Gastrocnemius medialis (tissue), 4 donors: ENCODE results near the gene SCIN. TPM values are rescaled to one million over a fixed set of nuclear protein-coding genes. Genes with fewer than 3 reads are reported as not detected.

ENCODE experiments used
- ATAC-seq, 2 donors: fragments of 150-250 bp; one replicate each; pipeline ENCODE4 v1.9.1; 2016
- DNase-seq, 2 donors: peaks; one replicate each; pipeline ENCODE4 v3.0.0-alpha.2; 2019
- H3K27ac ChIP-seq, 4 donors: fragments of 200-600 bp; sonication (generic); 1 replicate in 1 of 4; 2 replicates in 3 of 4; pipeline ENCODE4 v1.5.1; 2016 to 2018; ENCODE audit warnings: mild to moderate bottlenecking in 2 of 4, moderate library complexity in 1 of 4
- H3K27me3 ChIP-seq, 3 donors: fragments of 200-600 bp; sonication (generic) in 2 of 3; 1 replicate in 1 of 3; 2 replicates in 2 of 3; pipeline versions ENCODE4 v1.5.1 to v1.6.0; 2016 to 2019; ENCODE audit warnings: mild to moderate bottlenecking in 1 of 3, moderate library complexity in 1 of 3
- H3K36me3 ChIP-seq, 2 donors: fragments of 200-600 bp; sonication (generic) in 1 of 2; one replicate each; pipeline ENCODE4 v1.5.1; 2017 to 2018
- H3K4me1 ChIP-seq, 2 donors: fragments of 200-600 bp; sonication (generic) in 1 of 2; one replicate each; pipeline ENCODE4 v1.5.1; 2016 to 2017; ENCODE audit warnings: mild to moderate bottlenecking in 2 of 2
- H3K4me3 ChIP-seq, 4 donors: fragments of 200-600 bp; sonication (generic) in 3 of 4; 1 replicate in 1 of 4; 2 replicates in 3 of 4; pipeline ENCODE4 v1.5.1; 2016 to 2019; ENCODE audit warnings: mild to moderate bottlenecking in 2 of 4
- H3K9me3 ChIP-seq, 3 donors: fragments of 200-600 bp; sonication (generic) in 2 of 3; 1 replicate in 1 of 3; 2 replicates in 2 of 3; pipeline ENCODE4 v1.5.1; 2016 to 2019
- POLR2A ChIP-seq, 2 donors: fragments of 450-650 bp; IDR thresholded peaks; one replicate each; pipeline ENCODE4 v1.6.1; 2017; ENCODE audit warnings: antibody characterized with exemption in 2 of 2, mild to moderate bottlenecking in 2 of 2, moderate library complexity in 2 of 2
- in situ Hi-C, 4 donors: fragments of 200-750 bp; cut with MboI; loops; one replicate each; pipeline versions ENCODE4 v1.15.0 to v1.8.0; 2017; ENCODE audit warnings: low sequenced_read_pairs in 4 of 4
- intact Hi-C: fragments of 100-400 bp; cut with DNase I; formaldehyde crosslinking; loops from one replicate; pipeline ENCODE4 v1.15.1; 2023; ENCODE audit warnings: low total_unique reads
- total RNA-seq, 4 donors: library from RNA; depleted of rRNA; stranded (reverse); fragments of >200 nt; gene quantifications; one replicate each; pipeline versions ENCODE4 v1.1.0 to v1.2.3, GENCODE V29; 2016
- TF ChIP-seq, protein P1 (sequence below), 5 experiments: fragments of 450-650 bp in 3 of 5; fragments of 200-600 bp in 2 of 5; sonication (generic) in 2 of 5; IDR thresholded peaks in 4 of 5; conservative IDR thresholded peaks in 1 of 5; 1 replicate in 4 of 5; 2 replicates in 1 of 5; pipeline ENCODE4 v1.5.1; 2016 to 2019; ENCODE audit warnings: antibody characterized with exemption in 5 of 5, mild to moderate bottlenecking in 3 of 5, moderate library complexity in 3 of 5

Gene SCIN
- total RNA-seq, 4 donors from 2014 or later = 0.09 to 2.4 (median 1.4) TPM; not detected in 1

DNA sequence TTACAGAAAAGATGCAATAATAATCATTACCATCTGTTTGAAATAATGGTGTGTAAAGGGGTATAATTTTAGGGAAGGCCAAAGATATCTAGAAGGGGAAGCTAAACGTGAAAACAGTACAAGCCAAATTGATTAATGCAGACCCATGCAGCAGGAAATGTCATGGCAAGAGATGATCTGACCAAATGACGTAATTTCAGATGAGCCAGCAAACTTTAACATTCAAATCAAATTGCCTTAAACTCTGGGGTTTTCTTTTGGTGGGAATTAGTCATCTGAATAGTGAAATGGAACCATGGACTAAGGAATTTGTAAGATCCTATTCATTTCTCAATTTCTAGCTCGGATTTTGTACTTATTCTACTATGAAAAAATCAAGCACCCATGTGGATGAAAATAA lies 21.4 kb upstream of the SCIN start:
- TF ChIP-seq, protein P1, sequence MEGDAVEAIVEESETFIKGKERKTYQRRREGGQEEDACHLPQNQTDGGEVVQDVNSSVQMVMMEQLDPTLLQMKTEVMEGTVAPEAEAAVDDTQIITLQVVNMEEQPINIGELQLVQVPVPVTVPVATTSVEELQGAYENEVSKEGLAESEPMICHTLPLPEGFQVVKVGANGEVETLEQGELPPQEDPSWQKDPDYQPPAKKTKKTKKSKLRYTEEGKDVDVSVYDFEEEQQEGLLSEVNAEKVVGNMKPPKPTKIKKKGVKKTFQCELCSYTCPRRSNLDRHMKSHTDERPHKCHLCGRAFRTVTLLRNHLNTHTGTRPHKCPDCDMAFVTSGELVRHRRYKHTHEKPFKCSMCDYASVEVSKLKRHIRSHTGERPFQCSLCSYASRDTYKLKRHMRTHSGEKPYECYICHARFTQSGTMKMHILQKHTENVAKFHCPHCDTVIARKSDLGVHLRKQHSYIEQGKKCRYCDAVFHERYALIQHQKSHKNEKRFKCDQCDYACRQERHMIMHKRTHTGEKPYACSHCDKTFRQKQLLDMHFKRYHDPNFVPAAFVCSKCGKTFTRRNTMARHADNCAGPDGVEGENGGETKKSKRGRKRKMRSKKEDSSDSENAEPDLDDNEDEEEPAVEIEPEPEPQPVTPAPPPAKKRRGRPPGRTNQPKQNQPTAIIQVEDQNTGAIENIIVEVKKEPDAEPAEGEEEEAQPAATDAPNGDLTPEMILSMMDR (IDR thresholded peaks at IDR 0.05 in 4 of 5, conservative IDR thresholded peaks at IDR 0.05 in 1 of 5) = no peak
- TF ChIP-seq POLR2A (IDR thresholded peaks at IDR 0.05) = no peak
- in situ Hi-C loops (loop anchor here in 1 of 4 donors (25.0 kb wide), 1 partner anchor 713 kb away; no protein-coding TSS in a partner anchor), intact Hi-C loops (no loop called here)
- no peak overlapping the region for H3K27ac ChIP-seq
- H3K4me1 ChIP-seq = no peaks in the 10 kb centered on the region
- H3K9me3 ChIP-seq = no peaks in the 10 kb centered on the region
- ATAC-seq = no peak
- no peaks in the 10 kb centered on the region for H3K36me3 ChIP-seq
- no peak overlapping the region for H3K4me3 ChIP-seq
- no peaks in the 10 kb centered on the region for H3K27me3 ChIP-seq
- DNase-seq = no peak

DNA sequence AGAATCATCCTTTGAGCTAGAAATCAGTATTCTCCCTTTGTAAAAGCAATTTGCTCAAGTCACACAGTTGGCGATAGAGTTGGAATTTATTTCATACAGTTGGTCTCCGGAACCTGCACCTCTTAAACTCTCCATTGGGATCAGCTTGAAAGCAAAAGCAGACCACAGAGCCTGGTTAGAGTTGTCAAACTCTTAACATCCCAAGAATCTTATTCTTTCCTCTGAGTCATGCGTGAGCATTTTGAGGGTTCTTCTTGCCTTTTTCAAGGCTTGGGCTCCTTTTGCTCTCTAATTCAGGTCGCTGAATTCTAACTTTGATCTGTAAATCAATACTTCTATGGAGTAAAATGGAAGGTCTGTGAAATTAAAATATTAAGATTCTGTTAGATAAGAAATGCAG lies 19.6 kb upstream of the SCIN start:
- in situ Hi-C loops (no loop called here), intact Hi-C loops (no loop called here)
- no peaks in the 10 kb centered on the region for H3K36me3 ChIP-seq
- H3K9me3 ChIP-seq = no peaks in the 10 kb centered on the region
- no peak for ATAC-seq
- DNase-seq = no peak
- TF ChIP-seq POLR2A (IDR thresholded peaks at IDR 0.05) = no peak
- TF ChIP-seq, protein P1 (IDR thresholded peaks at IDR 0.05 in 4 of 5, conservative IDR thresholded peaks at IDR 0.05 in 1 of 5) = no peak
- H3K4me1 ChIP-seq = no peaks in the 10 kb centered on the region
- no peaks in the 10 kb centered on the region for H3K27me3 ChIP-seq
- H3K27ac ChIP-seq = no peak overlapping the region
- H3K4me3 ChIP-seq = no peak overlapping the region

DNA sequence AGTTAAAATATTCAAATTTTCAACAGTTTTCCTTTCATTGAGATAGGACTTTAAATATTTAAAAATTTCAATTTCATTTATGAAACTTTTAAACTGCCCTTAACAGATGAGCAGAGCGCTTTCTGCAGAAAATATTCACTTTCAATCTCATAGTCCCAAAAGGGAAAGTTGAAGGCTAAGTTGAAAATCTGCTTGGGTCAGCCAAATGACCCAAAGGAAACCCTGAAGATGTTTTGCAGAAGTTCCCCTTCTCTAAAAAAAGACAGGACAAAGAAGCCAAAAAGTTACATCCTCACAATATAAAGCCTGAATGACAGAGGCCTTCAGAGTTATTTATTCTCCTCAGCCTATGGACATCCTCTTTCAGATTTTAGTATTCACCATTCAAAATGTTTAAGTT lies 17.6 kb upstream of the SCIN start:
- Histone ChIP-seq H3K9me3 (no peaks in the 10 kb centered on the region), H3K27ac (no peak overlapping the region), H3K4me3 (no peak overlapping the region), H3K4me1 (no peaks in the 10 kb centered on the region), H3K27me3 (no peaks in the 10 kb centered on the region), H3K36me3 (no peaks in the 10 kb centered on the region)
- no peak for TF ChIP-seq POLR2A (IDR thresholded peaks at IDR 0.05)
- TF ChIP-seq, protein P1 (IDR thresholded peaks at IDR 0.05 in 4 of 5, conservative IDR thresholded peaks at IDR 0.05 in 1 of 5) = no peak
- in situ Hi-C loops (no loop called here), intact Hi-C loops (no loop called here)
- ATAC-seq = no peak
- DNase-seq = no peak

DNA sequence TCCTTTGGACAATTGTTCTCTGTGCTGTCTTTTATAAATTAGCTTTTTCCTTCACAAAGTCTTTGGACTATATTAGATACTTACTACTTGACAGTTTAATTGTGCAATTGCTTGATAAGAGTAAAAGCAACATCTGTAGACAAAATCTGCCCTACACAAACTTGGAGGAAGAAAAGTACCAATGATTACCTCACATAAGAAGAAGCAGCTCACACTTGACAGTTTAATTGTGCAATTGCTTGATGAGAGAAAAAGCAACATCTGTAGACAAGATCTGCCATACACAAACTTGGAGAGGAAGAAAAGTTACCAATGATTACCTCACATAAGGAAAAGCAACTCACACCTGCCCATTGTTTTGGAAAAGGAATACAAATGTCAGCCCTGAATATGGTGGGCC lies 17.1 kb upstream of the SCIN start:
- Histone ChIP-seq H3K9me3 (no peaks in the 10 kb centered on the region), H3K36me3 (no peaks in the 10 kb centered on the region), H3K4me1 (no peaks in the 10 kb centered on the region), H3K27me3 (no peaks in the 10 kb centered on the region), H3K27ac (no peak overlapping the region), H3K4me3 (no peak overlapping the region)
- TF ChIP-seq, protein P1 (IDR thresholded peaks at IDR 0.05 in 4 of 5, conservative IDR thresholded peaks at IDR 0.05 in 1 of 5) = no peak
- no peak for TF ChIP-seq POLR2A (IDR thresholded peaks at IDR 0.05)
- in situ Hi-C loops (no loop called here), intact Hi-C loops (no loop called here)
- DNase-seq (no peak), ATAC-seq (no peak)

DNA sequence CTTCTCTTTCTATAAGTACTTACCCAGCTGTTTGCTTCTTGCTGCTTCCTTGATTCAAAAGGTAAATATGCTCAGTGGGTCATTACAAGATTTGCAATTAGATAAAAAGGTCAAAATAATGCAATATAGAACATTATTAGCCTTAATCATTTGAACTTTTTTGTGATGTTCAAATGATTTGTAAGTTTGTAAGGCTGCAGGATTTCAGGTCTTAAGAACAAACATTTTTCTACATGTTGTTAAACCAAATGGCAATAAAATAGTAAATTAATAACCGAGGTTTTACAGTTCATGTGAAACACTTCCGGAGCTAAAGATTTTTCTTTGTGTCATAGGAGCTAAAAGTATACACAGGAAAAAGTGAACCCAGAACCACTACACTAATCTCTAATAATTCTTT lies 16.2 kb upstream of the SCIN start:
- Histone ChIP-seq H3K27ac (no peak overlapping the region), H3K4me1 (no peaks in the 10 kb centered on the region), H3K9me3 (no peaks in the 10 kb centered on the region), H3K36me3 (no peaks in the 10 kb centered on the region), H3K4me3 (no peak overlapping the region), H3K27me3 (no peaks in the 10 kb centered on the region)
- DNase-seq (no peak), ATAC-seq (no peak)
- in situ Hi-C loops = no loop called here
- TF ChIP-seq POLR2A (IDR thresholded peaks at IDR 0.05) = no peak
- TF ChIP-seq, protein P1 (IDR thresholded peaks at IDR 0.05 in 4 of 5, conservative IDR thresholded peaks at IDR 0.05 in 1 of 5) = no peak
- intact Hi-C loops = no loop called here
